Neural progenitor cell (in vitro differentiated cells): ENCODE measurements around the gene IFT20. TPM values are rescaled to one million over a fixed set of nuclear protein-coding genes. Genes with fewer than 3 reads are reported as not detected.

Experiments
- DNase-seq: peaks from one replicate; pipeline ENCODE4 v3.0.0-alpha.2; 2016; ENCODE audit warnings: low spot score
- H2AFZ ChIP-seq: fragments of 200-600 bp; sonication (generic); replicated peaks from 2 replicates; pipeline ENCODE4 v1.6.1; 2016; ENCODE audit warnings: antibody characterized with exemption
- H3F3A ChIP-seq: fragments of 200-600 bp; sonication (generic); 2 replicates; pipeline ENCODE4 v1.6.1; 2016; ENCODE audit warnings: antibody characterized with exemption, low read depth
- H3K27ac ChIP-seq: fragments of 200-600 bp; sonication (generic); 2 replicates; pipeline ENCODE4 v1.5.1; 2016; ENCODE audit warnings: mild to moderate bottlenecking
- H3K27me3 ChIP-seq: fragments of 200-600 bp; sonication (generic); 2 replicates; pipeline ENCODE4 v1.6.1; 2016; ENCODE audit warnings: mild to moderate bottlenecking, moderate library complexity
- H3K36me3 ChIP-seq: fragments of 200-600 bp; sonication (generic); 2 replicates; pipeline ENCODE4 v1.5.1; 2016
- H3K4me1 ChIP-seq: fragments of 200-600 bp; sonication (generic); 2 replicates; pipeline ENCODE4 v1.6.1; 2016; ENCODE audit warnings: mixed run types
- H3K4me2 ChIP-seq: fragments of 200-600 bp; sonication (generic); 2 replicates; pipeline ENCODE4 v1.6.1; 2016
- H3K4me3 ChIP-seq: fragments of 200-600 bp; sonication (generic); 2 replicates; pipeline ENCODE4 v1.5.1; 2016
- H3K79me2 ChIP-seq: fragments of 200-600 bp; sonication (generic); 2 replicates; pipeline ENCODE4 v1.6.1; 2016; ENCODE audit warnings: low read depth
- H3K9ac ChIP-seq: fragments of 200-600 bp; sonication (generic); 2 replicates; pipeline ENCODE4 v1.6.1; 2016
- H3K9me3 ChIP-seq: fragments of 200-600 bp; sonication (generic); 2 replicates; pipeline ENCODE4 v1.5.1; 2016; ENCODE audit warnings: low read depth
- H4K20me1 ChIP-seq: fragments of 200-600 bp; sonication (generic); 2 replicates; pipeline ENCODE4 v1.6.1; 2016; ENCODE audit warnings: low read depth
- H3K27ac Mint-ChIP-seq: 3 replicates; pipeline ENCODE4 v1.8.0; 2021; ENCODE audit warnings: mixed read lengths
- H3K27me3 Mint-ChIP-seq: 2 replicates; pipeline ENCODE4 v1.8.0; 2022; ENCODE audit warnings: low read depth, mild to moderate bottlenecking, inconsistent platforms, moderate library complexity, mixed read lengths; ENCODE audit not compliant: insufficient read depth
- H3K36me3 Mint-ChIP-seq: 3 replicates; pipeline ENCODE4 v1.8.0; 2021; ENCODE audit warnings: mixed read lengths
- H3K4me1 Mint-ChIP-seq: 3 replicates; pipeline ENCODE4 v1.8.0; 2021; ENCODE audit warnings: mixed read lengths
- H3K4me3 Mint-ChIP-seq: 3 replicates; pipeline ENCODE4 v1.8.0; 2021; ENCODE audit warnings: mild to moderate bottlenecking, moderate library complexity, mixed read lengths
- H3K9me3 Mint-ChIP-seq: 3 replicates; pipeline ENCODE4 v1.8.0; 2020; ENCODE audit warnings: mixed read lengths
- EZH2 ChIP-seq: fragments of 200-600 bp; sonication (generic); IDR thresholded peaks from 2 replicates; pipeline ENCODE4 v1.6.1; 2017; ENCODE audit warnings: antibody characterized with exemption, mild to moderate bottlenecking, moderate library complexity
- EZH2phosphoT487 ChIP-seq: fragments of 200-600 bp; sonication (generic); IDR thresholded peaks from 2 replicates; pipeline ENCODE4 v1.6.1; 2017; ENCODE audit warnings: antibody characterized with exemption
- total RNA-seq: library from RNA; depleted of rRNA; stranded (reverse); fragments of >200 nt; gene quantifications from 2 replicates; pipeline ENCODE4 v1.2.3, GENCODE V29; 2015; ENCODE audit warnings: low replicate concordance
- TF ChIP-seq, protein P1 (sequence below): fragments of 200-600 bp; sonication (generic); IDR thresholded peaks from 2 replicates; pipeline ENCODE4 v1.5.1; 2017; ENCODE audit warnings: antibody characterized with exemption, mild to moderate bottlenecking

Gene IFT20
- total RNA-seq, 1 donor from 2014 or later: 68.2 TPM

DNA sequence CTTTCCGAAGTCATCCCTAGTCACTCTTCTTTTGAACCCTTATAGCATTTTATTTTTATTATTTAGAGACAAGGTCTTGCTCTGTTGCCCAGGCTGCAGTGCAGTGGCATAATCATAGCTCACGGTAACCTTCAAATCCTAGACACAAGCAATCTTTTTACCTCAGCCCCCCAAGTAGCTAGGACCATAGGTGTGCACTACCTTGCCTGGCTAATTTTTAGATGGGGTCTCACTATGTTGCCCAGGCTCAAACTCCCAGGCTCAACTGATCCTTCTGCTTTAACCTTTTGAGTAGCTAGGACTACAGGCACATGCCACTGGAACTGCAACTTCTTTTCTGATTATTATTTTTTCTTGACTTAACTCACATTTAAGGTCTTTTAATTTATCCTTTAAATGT, 49.3 kb downstream of the IFT20 start:
- Histone ChIP-seq H3K9ac (no peak overlapping the region), H3K4me2 (no peak overlapping the region), H3K27ac (no peak overlapping the region), H3K27me3 (no peaks in the 10 kb centered on the region), H3K4me1 (no peaks in the 10 kb centered on the region), H2AFZ (no peak overlapping the region), H3K4me3 (no peak overlapping the region), H3F3A (no peaks in the 10 kb centered on the region), H4K20me1 (no peaks in the 10 kb centered on the region), H3K79me2 (no peaks in the 10 kb centered on the region), H3K9me3 (no peaks in the 10 kb centered on the region), H3K36me3 (no peaks in the 10 kb centered on the region)
- Mint-ChIP-seq H3K27ac (no peak overlapping the region), H3K36me3 (no peaks in the 10 kb centered on the region), H3K9me3 (no peaks in the 10 kb centered on the region), H3K4me1 (no peaks in the 10 kb centered on the region), H3K27me3 (no peaks in the 10 kb centered on the region), H3K4me3 (no peak overlapping the region)
- TF ChIP-seq, protein P1, sequence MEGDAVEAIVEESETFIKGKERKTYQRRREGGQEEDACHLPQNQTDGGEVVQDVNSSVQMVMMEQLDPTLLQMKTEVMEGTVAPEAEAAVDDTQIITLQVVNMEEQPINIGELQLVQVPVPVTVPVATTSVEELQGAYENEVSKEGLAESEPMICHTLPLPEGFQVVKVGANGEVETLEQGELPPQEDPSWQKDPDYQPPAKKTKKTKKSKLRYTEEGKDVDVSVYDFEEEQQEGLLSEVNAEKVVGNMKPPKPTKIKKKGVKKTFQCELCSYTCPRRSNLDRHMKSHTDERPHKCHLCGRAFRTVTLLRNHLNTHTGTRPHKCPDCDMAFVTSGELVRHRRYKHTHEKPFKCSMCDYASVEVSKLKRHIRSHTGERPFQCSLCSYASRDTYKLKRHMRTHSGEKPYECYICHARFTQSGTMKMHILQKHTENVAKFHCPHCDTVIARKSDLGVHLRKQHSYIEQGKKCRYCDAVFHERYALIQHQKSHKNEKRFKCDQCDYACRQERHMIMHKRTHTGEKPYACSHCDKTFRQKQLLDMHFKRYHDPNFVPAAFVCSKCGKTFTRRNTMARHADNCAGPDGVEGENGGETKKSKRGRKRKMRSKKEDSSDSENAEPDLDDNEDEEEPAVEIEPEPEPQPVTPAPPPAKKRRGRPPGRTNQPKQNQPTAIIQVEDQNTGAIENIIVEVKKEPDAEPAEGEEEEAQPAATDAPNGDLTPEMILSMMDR: no peak
- TF ChIP-seq EZH2phosphoT487 (no peak), EZH2 (no peak)
- DNase-seq: no peak

DNA sequence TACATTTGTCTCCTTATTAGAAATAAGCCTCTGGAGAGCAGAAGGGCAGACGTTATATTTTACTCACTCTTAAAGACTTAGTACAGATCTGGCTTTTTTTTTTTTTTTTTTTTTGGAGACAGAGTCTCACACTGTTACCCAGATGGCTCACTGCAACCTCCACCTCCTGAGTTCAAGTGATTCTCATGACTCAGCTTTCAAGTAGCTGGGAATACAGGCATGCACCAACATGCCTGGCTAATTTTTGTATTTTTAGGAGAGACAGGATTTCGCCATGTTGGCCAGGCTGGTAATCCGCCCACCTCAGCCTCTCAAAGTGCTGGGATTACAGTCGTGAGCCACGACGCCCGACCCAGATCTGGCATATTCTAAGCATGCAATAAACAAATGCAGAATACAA, 52.7 kb downstream of the IFT20 start:
- Histone ChIP-seq H3F3A (no peaks in the 10 kb centered on the region), H2AFZ (no peak overlapping the region), H3K9me3 (no peaks in the 10 kb centered on the region), H3K9ac (no peak overlapping the region), H4K20me1 (no peaks in the 10 kb centered on the region), H3K27me3 (no peaks in the 10 kb centered on the region), H3K36me3 (no peaks in the 10 kb centered on the region), H3K4me2 (no peak overlapping the region), H3K4me3 (no peak overlapping the region), H3K27ac (no peak overlapping the region), H3K79me2 (no peaks in the 10 kb centered on the region), H3K4me1 (no peaks in the 10 kb centered on the region)
- DNase-seq: no peak
- Mint-ChIP-seq H3K4me3 (no peak overlapping the region), H3K4me1 (no peaks in the 10 kb centered on the region), H3K27me3 (no peaks in the 10 kb centered on the region), H3K9me3 (no peaks in the 10 kb centered on the region), H3K36me3 (no peaks in the 10 kb centered on the region), H3K27ac (no peak overlapping the region)
- no peak for TF ChIP-seq EZH2
- no peak for TF ChIP-seq EZH2phosphoT487
- TF ChIP-seq, protein P1: no peak

DNA sequence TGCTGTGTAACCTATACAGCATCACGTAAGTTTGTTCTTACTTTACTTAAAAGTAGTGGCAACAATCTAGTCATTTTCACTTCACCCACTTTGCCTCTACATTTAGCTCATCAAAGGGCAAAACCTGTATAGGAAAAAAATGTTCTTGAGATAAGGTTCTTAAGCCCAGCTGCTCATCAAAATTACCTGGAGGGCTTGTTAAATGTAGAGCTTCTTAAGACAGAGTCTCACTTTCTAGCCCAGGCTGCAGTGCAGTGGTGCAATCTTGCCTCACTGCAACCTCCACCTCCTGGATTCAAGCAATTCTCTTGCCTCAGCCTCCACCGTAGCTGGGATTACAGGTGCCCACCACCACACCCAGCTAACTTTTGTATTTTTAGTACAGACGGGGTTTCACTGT, 54.4 kb downstream of the IFT20 start:
- H3K9ac ChIP-seq: no peak overlapping the region
- H3K27ac ChIP-seq: no peak overlapping the region
- H3K36me3 ChIP-seq: no peaks in the 10 kb centered on the region
- no peaks in the 10 kb centered on the region for H3K27me3 ChIP-seq
- H3K4me3 ChIP-seq: no peak overlapping the region
- Mint-ChIP-seq H3K27me3 (no peaks in the 10 kb centered on the region), H3K4me3 (no peak overlapping the region), H3K36me3 (no peaks in the 10 kb centered on the region), H3K9me3 (no peaks in the 10 kb centered on the region), H3K4me1 (peaks cover 7% of the 10 kb centered on the region), H3K27ac (no peak overlapping the region)
- no peak for DNase-seq
- TF ChIP-seq, protein P1: no peak
- TF ChIP-seq EZH2 (no peak), EZH2phosphoT487 (no peak)
- H4K20me1 ChIP-seq: no peaks in the 10 kb centered on the region
- H3K4me2 ChIP-seq: no peak overlapping the region
- H3K9me3 ChIP-seq: no peaks in the 10 kb centered on the region
- H2AFZ ChIP-seq: no peak overlapping the region
- H3F3A ChIP-seq: no peaks in the 10 kb centered on the region
- no peaks in the 10 kb centered on the region for H3K4me1 ChIP-seq
- no peaks in the 10 kb centered on the region for H3K79me2 ChIP-seq

DNA sequence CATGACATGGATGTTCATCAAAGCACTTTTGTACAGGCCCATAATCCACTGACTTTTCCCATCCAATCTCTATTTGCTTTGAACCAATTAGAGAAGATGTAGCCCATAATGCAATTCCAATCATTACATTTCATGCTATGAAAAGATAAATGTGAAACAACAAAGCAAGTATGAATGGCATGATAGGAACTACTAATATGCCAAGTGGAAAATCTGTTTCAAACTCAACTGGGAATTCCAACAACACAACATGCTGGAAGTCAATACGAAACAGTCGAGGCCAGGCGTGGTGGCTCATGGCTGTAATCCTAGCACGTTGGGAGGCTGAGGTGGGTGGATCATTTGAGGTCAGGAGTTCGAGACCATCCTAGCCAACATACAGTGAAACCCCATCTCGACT, 55.9 kb downstream of the IFT20 start:
- Histone ChIP-seq H2AFZ (no peak overlapping the region), H4K20me1 (no peaks in the 10 kb centered on the region), H3K36me3 (no peaks in the 10 kb centered on the region), H3F3A (no peaks in the 10 kb centered on the region), H3K9me3 (no peaks in the 10 kb centered on the region), H3K27me3 (no peaks in the 10 kb centered on the region), H3K27ac (no peak overlapping the region), H3K4me1 (no peaks in the 10 kb centered on the region), H3K4me2 (no peak overlapping the region), H3K9ac (no peak overlapping the region), H3K79me2 (no peaks in the 10 kb centered on the region), H3K4me3 (no peak overlapping the region)
- H3K36me3 Mint-ChIP-seq: no peaks in the 10 kb centered on the region
- H3K27me3 Mint-ChIP-seq: no peaks in the 10 kb centered on the region
- DNase-seq: no peak
- H3K9me3 Mint-ChIP-seq: no peaks in the 10 kb centered on the region
- no peak overlapping the region for H3K4me3 Mint-ChIP-seq
- no peak overlapping the region for H3K27ac Mint-ChIP-seq
- TF ChIP-seq, protein P1: no peak
- TF ChIP-seq EZH2 (no peak), EZH2phosphoT487 (no peak)
- H3K4me1 Mint-ChIP-seq: peaks cover 20% of the 10 kb centered on the region
